GM18519 (cell line): ENCODE results near the gene SLFN12.
"Not testable (repeated sequence)": the region's sequence is repeated elsewhere in the genome, so short reads cannot be mapped to it uniquely, and the experiment has no call there.

Experiments
- ATAC-seq: cut with Tn5 transposase; IDR thresholded peaks from one replicate; pipeline ENCODE4 v1.9.1; 2021; ENCODE audit warnings: mild to moderate bottlenecking, moderate library complexity; ENCODE audit not compliant: unreplicated experiment, low FRiP score

SLFN12 gene

GRCh38 chr17:35432176-35433074, at the start of gene SLFN12:
Gene SLFN12, minus strand, starts transcription at chr17:35432500. Its CDS starts 9,472 bp downstream, at chr17:35423028.
- no peak for ATAC-seq

GRCh38 chr17:35479271-35479670, 47.0 kb upstream of the SLFN12 start:
- ATAC-seq = no peak

- ATAC-seq = no peak
These were observed 44.9 kb upstream of the SLFN12 start for GRCh38 chr17:35477248-35477647.

GRCh38 chr17:35476283-35476820, 44.1 kb upstream of the SLFN12 start:
- no peak for ATAC-seq

- no peak for ATAC-seq
These were observed 36.2 kb upstream of the SLFN12 start for GRCh38 chr17:35468475-35468874.

- no peak for ATAC-seq
These were observed 35.5 kb upstream of the SLFN12 start for GRCh38 chr17:35467824-35468223.

- no peak for ATAC-seq
These were observed 28.1 kb upstream of the SLFN12 start for GRCh38 chr17:35460354-35460851.

GRCh38 chr17:35454035-35454434, 21.7 kb upstream of the SLFN12 start:
- not testable (repeated sequence) for ATAC-seq

GRCh38 chr17:35453171-35453570, 20.9 kb upstream of the SLFN12 start:
- no peak for ATAC-seq

GRCh38 chr17:35449371-35449931, 17.2 kb upstream of the SLFN12 start:
- no peak for ATAC-seq

GRCh38 chr17:35448899-35449227, 16.6 kb upstream of the SLFN12 start:
- ATAC-seq = no peak

- peak; percentile 48 for ATAC-seq
These were observed 16.1 kb upstream of the SLFN12 start, which contains the start of gene SLFN13 for GRCh38 chr17:35448214-35448898. Gene SLFN13, minus strand, starts transcription at chr17:35448766. Its CDS starts 3,086 bp downstream, at chr17:35445680.

GRCh38 chr17:35447499-35447898, 15.2 kb upstream of the SLFN12 start:
- no peak for ATAC-seq

GRCh38 chr17:35438433-35438832, 6.1 kb upstream of the SLFN12 start:
- ATAC-seq = no peak

GRCh38 chr17:35433075-35433894, 985 bp upstream of the SLFN12 start:
- ATAC-seq = no peak

- no peak for ATAC-seq
These were observed 2.6 kb downstream of the SLFN12 start for GRCh38 chr17:35429702-35430101.

GRCh38 chr17:35428229-35428628, 4.1 kb downstream of the SLFN12 start:
- no peak for ATAC-seq

- no peak for ATAC-seq
These were observed 8.5 kb downstream of the SLFN12 start for GRCh38 chr17:35423761-35424160.

GRCh38 chr17:35421069-35421468, 11.2 kb downstream of the SLFN12 start:
- ATAC-seq = not testable (repeated sequence)

GRCh38 chr17:35416659-35417058, 15.6 kb downstream of the SLFN12 start:
- no peak for ATAC-seq
